ENCODE data around the gene TMEM178A.
A peak's percentile ranks its signal among the peaks of the same experiment; 100 is the strongest.
"Not testable (repeated sequence)": the region's sequence is repeated elsewhere in the genome, so short reads cannot be mapped to it uniquely, and the experiment has no call there.

The TMEM178A gene

GRCh38 chr2:39665811-39666490 lies at the start of gene TMEM178A:
Gene TMEM178A (plus strand): TSS chr2:39665917. CDS start chr2:39665975, 58 bp downstream.
- FAIRE-seq: no peak

- no peak for FAIRE-seq
Measured at GRCh38 chr2:39618236-39618635, 47.5 kb upstream of the TMEM178A start.

- no peak for FAIRE-seq
Measured at GRCh38 chr2:39618736-39619135, 47.0 kb upstream of the TMEM178A start.

- FAIRE-seq: no peak
Measured at GRCh38 chr2:39620067-39620466, 45.6 kb upstream of the TMEM178A start.

- no peak for FAIRE-seq
Measured at GRCh38 chr2:39621596-39621995, 44.1 kb upstream of the TMEM178A start.

- FAIRE-seq: no peak
Measured at GRCh38 chr2:39622860-39623259, 42.9 kb upstream of the TMEM178A start.

- no peak for FAIRE-seq
Measured at GRCh38 chr2:39623917-39624316, 41.8 kb upstream of the TMEM178A start.

- FAIRE-seq: no peak
Measured at GRCh38 chr2:39625193-39625926, 40.4 kb upstream of the TMEM178A start.

- no peak for FAIRE-seq
Measured at GRCh38 chr2:39625927-39626270, 39.8 kb upstream of the TMEM178A start.

- not testable (repeated sequence) for FAIRE-seq
Measured at GRCh38 chr2:39628346-39628745, 37.4 kb upstream of the TMEM178A start.

- FAIRE-seq: peak; percentile 27
Measured at GRCh38 chr2:39629646-39630045, 36.1 kb upstream of the TMEM178A start.

GRCh38 chr2:39631256-39631655 lies 34.5 kb upstream of the TMEM178A start:
- no peak for FAIRE-seq

- no peak for FAIRE-seq
Measured at GRCh38 chr2:39631718-39632117, 34.0 kb upstream of the TMEM178A start.

- no peak for FAIRE-seq
Measured at GRCh38 chr2:39632876-39633275, 32.8 kb upstream of the TMEM178A start.

GRCh38 chr2:39636306-39636705 lies 29.4 kb upstream of the TMEM178A start:
- no peak for FAIRE-seq

- no peak for FAIRE-seq
Measured at GRCh38 chr2:39638581-39638980, 27.1 kb upstream of the TMEM178A start.

GRCh38 chr2:39640107-39640506 lies 25.6 kb upstream of the TMEM178A start:
- no peak for FAIRE-seq

- FAIRE-seq: no peak
Measured at GRCh38 chr2:39640681-39641080, 25.0 kb upstream of the TMEM178A start.

- FAIRE-seq: no peak
Measured at GRCh38 chr2:39641635-39642034, 24.1 kb upstream of the TMEM178A start.

GRCh38 chr2:39642051-39642718 lies 23.5 kb upstream of the TMEM178A start:
- FAIRE-seq: no peak

- no peak for FAIRE-seq
Measured at GRCh38 chr2:39645826-39646225, 19.9 kb upstream of the TMEM178A start.

- FAIRE-seq: no peak
Measured at GRCh38 chr2:39646267-39646666, 19.4 kb upstream of the TMEM178A start.

- FAIRE-seq: no peak
Measured at GRCh38 chr2:39647104-39647765, 18.5 kb upstream of the TMEM178A start.

- no peak for FAIRE-seq
Measured at GRCh38 chr2:39648580-39648979, 17.1 kb upstream of the TMEM178A start.

Measured in G401.6 (cell line).